Activated naive CD8-positive, alpha-beta T cell treated with anti-CD3 and anti-CD28 coated beads, Interleukin-2, amount 50 U/mL, for 16 hours (primary cell): ENCODE results near the gene H2BK1.
A peak's percentile ranks its signal among the peaks of the same experiment; 100 is the strongest.

Experiments used
- DNase-seq: peaks from one replicate; pipeline ENCODE4 v3.0.0-alpha.2; 2020; ENCODE audit warnings: low read depth, low spot score

The H2BK1 gene

DNA sequence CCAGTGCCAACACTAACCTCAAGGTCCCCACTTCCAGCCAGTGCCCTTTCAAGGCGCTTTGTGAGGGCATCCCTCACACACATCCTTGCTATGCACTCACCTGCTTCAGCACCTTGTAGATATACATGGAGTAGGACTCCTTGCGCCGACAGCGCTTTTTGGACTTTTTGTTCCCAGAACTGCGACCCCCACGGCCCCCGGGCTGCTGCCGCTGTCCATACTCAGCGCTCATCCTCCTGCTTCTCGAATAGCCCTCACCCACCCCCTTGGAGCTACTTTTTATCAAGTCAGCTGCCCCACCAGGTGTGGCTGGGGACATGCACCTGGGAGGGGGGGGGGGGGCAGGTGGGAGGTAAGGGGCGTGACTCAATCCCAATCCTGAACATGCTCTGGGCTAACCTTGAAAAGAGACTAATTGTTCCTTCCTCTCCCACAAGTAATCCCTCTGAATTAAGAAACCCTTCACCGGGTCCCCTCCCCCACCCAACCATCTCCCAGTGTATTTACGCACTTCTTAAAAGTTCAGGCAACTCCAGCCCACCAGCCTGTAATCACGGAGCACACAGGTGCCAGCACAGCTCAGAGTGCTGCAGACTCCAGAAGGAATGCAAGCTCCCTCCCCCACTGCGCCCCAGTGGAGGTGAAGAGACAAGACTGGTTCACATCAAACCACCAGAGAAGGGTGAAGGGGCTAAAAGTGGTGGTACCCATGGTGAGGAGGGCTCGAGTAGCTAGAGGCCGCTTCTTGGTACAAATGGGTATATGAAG is at the start of gene H2BK1:
Gene H2BK1 (minus strand): TSS at position 402 of the 768 bp plus-strand sequence. CDS start 170 bp downstream, at position 232.
- DNase-seq = no peak

DNA sequence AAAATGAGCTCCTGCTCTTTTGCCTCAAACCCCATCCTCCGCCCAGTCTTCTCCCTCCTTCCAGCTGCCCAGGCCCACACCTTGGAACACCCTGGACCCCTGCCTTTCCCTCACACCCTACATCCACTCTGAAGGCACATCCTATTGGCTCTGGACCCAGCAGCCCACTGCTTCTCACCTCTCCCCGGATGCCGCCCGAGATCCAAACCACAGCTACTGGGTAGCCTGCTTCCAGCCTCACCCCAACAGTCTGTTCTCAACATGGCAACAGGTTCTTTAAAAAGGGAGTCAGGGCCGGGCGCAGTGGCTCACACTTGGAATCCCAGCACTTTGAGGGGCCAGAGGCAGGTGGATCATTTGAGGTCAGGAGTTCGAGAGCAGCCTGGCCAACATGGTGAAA is 47.7 kb upstream of the H2BK1 start:
- DNase-seq = no peak

DNA sequence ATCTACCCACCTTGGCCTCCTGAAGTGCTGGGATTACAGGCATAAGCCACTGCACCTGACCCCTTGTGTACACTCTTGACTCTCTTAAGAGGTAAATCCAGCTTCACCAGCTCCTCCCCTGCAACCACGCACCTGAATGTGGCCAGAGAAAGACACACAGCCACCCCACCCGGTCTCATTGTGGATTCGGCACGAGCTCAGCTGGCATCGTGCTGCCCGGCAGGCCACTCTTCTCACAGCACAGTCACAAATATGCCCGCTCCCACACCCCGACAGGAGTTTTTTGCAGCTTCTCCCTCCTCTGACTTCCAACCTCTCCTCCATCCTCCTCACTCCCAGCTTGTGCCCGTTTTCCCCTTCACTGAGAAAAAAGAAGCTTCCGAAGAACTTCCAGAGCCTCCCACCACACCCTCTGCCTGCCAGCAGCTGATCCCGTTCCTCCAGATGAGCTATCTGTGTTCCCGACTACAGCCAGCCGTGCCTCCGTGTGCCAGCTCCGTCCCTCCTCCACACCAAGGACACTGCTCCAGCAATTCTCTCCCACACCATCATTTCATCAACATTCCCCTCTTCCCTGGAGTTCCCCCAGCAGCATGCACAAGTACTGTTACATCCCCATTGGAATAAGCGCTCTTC is 46.2 kb upstream of the H2BK1 start:
- no peak for DNase-seq

DNA sequence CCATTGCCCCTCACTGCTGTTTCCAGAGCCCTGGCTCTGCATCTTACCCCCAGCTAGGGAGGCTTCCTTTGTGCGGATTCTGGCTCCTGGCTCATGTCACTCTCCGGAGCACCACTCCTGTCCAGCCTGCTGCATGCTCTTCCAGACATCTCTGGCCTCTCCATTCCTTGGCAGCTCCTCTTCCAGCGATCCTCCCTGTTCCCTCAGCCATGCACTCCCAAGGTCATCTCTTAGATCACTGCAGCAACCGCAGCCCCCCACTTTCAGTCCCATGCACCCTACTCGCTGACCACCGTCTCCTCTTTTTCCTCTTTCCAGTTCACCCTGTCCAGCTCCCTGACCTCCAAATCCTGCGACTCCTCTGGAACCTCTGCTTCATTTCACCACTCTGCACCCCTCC is 45.1 kb upstream of the H2BK1 start:
- no peak for DNase-seq

DNA sequence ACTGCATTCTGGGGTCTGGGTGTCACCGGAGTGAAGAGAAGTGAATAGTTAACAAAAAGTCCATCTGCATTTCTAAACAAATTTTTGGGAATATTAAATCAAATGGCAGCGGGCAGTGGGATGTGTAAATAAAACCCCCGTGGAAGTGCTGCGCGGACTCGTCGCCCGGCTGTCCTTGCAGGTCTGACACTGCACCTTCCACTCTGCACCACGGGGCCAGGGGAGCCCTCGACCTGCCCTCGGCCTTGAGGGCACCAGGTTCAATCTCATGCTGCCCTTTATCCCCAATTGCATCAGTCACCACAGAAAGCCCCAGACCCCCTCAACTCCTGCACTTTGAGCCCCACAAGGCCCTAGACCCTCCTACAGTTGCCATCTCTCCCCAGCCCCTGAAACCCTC is 44.6 kb upstream of the H2BK1 start:
- DNase-seq = no peak

DNA sequence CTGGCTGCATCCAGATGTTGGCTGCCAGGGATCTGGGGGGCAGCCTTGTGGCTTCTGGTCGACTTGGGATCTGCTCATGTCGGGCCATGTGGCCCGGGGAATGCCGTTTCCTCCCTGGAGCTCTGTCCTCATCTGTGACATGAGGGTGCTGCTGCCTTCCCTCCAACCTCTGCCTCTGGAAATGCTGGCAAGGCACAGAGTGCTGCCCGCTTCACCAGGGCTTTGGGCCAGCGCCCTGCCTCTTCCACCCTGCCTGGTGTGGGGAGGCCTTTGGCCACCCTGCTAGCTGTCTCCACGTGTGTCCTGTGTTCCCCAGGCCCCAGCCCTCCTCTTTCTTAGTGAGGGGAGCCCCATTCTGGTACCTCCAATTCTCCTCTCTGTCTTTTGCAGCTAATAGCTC is 44.0 kb upstream of the H2BK1 start:
- DNase-seq = no peak

DNA sequence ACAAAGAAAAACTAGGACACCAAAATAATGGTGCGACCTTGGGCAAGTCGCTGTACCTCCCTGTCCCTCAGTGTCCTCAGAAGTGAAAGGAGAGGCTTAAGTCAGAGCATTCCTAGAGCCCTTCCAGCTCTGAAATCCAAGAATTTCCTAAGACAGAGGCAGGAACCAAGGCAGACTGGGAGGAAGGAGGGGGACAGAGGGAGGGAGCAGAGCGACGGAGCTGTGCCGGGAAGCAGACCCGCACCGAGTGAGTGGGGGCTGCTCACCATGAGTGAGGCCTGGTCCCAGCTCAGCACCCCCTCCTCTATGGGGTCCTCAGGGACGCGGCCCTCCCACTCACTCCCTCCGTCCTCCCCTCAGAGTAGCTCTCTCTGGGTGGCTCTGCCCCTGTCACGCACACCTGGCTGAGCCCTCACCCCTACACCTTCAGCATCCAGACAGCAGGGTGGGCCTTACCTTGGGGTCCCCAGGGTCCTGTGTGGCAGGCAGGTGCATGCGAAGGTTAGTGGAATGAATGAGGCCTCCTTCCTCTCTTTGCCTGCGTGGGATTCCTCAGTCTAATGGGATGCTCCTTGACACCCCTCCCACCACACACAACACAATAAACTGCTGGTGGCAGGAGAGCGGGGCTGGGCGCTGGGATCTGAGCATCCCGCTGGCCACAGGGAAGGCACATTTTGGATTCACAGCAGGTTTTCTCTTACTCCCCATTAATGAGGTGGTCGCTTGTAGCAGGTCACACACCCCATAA is 42.8 kb upstream of the H2BK1 start:
- no peak for DNase-seq

DNA sequence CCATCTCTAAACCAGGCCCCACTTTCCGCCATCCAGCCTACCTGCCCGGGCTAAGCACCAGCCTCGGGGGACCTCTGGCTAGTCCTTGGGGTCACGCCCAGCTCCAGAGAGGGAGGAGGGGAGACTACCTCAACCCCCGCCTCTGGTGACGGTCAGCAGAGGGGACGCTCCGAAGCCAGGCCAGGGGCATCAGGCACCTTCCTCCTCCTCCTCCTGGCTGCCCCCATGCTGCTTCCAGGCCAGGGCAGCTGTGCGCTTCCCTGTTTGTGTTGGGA is 42.2 kb upstream of the H2BK1 start:
- no peak for DNase-seq

DNA sequence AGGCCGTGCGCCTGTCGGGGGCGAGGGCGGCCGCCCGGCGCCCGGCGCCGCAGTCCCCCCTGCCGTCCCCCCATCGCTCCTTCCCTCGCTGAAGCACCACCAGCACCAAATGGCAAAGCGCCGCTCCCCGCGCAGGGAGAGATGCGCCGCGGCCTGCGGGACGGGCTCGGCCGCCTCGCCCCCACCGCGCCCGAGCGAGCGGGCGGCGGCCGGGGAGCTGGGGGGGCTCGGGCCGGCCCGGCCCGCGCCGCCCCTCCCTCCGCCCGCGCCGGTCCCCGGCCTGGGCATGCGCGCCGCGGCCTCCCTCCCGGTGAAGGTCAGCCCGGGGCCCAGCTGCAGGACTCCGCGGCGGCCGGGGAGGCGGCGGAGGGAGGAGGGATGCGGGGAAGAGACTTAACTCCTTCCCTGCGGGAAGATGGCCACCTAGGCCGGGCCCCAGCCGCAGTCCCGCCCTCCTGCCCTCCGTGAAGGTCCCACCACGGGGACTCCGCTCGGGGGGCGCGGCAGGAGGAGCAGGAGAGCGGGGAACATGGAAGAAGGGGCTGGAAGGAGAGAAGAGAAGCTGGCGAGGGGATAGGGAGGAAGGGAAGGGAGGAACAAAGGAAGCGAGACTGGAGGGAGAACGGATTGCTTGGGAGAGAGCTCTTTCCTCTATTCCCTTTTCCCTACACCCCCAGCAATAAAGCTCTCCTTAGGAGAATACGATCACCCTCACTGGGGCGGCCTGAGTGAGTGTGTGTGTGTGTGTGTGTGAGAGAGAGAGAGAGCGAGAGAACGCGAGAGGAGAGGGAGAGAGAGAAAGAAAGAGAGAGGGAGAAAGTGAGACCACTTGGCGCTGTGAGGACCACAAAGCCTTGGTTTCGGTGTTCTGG is 41.6 kb upstream of the H2BK1 start:
- no peak for DNase-seq

DNA sequence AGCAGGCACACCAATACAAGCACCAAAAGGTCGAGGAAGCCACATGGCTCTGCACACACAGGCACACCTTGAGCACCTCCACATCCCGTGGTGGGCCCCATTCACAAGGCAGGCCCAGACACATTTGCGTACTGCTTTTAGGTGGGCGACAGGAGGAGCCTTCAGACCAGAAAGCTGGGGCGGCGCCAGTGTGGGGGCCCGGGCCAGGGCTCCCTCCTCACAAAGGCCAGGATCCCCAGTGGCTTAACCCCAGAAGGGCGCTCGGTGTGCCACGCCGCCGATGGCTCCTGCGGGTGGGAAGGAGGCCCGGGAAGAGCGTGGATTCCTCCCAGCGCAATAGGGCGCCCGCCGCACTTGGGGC is 41.0 kb upstream of the H2BK1 start:
- DNase-seq = peak; percentile 14

DNA sequence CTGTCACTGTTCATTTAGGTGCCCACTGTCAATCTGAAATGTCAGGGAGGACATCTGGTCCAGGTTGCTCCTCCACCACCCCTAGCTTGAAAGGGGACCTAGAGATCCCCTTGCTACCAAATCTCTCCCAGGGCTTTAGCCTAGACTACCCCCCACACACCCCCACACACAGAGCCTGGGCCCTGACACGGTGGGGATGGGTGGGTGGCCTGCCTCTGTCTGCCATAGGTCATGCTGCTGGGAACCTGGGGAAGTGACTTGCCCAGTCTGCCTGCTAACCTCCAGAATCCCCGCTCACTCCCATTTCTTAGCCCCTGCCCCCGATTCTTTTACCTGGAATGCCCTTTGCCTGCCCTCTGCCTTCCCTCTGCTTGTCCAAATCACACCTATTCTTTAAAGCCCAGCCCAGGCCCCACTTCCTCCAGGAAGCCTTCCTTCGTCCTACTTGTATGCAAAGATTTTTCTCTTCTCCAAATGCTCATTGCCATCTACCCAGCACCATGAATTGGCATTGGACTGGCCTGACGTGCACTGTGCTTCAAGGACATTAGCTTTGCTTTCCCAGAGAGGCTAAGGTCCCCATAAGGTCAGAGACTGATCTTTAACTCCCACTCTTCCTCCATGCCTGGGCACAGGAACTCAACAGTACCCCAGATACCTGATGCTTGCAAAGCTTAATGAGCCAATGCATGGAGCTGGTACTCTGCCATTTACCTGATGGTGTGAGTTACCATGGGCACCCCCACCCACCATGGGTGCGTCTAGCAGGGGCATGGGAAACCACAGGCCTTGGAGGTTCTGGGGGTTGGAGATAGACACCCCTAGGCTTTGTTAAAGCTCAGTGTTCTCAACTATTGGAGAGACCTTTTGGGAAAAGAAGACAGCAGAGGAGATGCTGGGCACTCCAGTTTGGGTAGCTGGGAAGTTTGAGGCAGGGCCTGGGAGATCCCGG is 40.2 kb upstream of the H2BK1 start:
- DNase-seq = no peak

DNA sequence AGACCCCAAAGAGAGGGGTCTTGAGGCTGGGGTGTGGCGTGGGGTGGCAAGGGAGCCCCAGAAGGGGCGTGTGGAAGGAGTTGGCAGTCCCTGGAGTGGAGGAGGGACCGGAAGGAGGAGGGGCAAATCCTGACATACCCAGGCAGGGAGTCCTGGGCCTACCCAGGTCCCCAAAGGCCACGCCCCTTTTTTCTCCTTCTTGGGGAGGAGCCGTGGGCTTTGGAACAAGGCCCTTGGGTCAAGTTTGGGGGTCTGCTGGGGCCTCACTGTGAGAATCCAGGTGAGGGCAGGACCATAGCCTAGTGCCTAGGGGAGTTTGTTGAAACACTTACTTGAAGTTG is 39.4 kb upstream of the H2BK1 start:
- no peak for DNase-seq

DNA sequence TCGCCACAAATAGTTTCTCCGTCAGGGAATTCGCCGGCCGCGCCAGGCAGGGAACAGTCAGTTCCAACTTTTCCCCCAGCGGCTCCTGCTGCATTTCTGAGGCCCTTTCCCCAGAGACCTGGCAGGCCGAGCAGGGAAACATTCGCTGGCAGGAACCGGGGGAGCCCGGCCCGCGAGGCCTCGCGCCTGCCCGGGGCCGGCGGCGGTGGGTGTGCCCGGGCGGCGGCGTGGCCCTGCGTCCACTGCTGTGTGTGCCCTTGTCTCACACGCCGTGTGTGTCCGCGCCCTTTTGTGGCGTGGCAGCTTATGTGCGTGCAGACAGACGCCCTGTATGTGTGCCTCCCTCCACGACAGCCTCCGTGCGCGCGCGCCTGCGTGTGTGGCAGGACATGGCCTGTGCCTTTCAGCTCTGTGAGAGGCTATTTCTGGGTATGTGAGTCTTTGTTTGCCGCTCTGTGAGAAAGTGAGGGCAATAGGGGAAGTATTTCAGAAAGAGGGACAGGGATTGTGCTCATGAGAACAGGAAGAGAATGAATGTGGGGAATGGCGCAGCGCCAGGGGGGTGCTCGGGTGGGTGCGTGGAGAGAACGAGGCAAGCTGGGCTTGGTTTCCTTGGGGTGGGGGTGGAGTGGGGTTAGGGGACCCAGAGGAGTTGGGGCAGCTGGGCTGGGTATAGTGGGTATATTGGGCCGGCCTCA is 38.9 kb upstream of the H2BK1 start:
- DNase-seq = no peak

DNA sequence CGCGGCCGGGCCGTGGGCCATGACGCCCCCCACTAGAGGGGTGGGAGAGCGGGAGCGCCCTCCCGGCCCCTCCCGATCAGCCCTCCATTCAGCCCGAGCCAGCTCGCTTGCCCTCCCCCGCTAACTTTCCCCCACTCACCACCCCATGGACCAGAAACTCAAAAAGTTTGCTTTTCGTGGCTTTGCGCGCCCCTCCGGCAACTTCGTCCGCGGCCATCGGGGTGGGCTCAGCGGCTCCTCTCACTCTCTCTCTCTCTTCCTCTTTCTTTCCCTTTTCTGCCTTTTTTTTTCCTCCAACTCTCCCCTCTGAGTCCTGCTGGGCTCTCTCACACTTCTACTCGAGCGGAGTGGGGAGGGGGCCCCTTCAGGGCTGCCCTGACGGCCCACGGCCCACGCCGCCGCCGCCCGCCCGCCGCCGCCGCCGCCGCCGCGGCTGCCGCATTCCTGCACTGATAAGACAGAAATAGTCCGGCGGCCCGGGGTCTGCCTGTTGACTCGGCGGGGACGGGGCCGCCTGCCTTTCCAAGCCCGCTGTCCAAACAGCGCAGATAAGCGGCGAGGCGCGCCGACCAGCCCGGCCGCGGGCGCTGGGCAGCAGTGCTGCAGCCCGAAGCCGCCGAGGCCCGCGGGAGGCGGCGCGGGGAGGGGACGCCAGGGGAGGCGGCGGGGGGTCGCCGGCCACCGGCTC is 38.2 kb upstream of the H2BK1 start, which contains the start of gene SMARCD3:
Gene SMARCD3 (minus strand): TSS at position 349 of the 688 bp plus-strand sequence. CDS start 132 bp downstream, at position 217.
- no peak for DNase-seq

DNA sequence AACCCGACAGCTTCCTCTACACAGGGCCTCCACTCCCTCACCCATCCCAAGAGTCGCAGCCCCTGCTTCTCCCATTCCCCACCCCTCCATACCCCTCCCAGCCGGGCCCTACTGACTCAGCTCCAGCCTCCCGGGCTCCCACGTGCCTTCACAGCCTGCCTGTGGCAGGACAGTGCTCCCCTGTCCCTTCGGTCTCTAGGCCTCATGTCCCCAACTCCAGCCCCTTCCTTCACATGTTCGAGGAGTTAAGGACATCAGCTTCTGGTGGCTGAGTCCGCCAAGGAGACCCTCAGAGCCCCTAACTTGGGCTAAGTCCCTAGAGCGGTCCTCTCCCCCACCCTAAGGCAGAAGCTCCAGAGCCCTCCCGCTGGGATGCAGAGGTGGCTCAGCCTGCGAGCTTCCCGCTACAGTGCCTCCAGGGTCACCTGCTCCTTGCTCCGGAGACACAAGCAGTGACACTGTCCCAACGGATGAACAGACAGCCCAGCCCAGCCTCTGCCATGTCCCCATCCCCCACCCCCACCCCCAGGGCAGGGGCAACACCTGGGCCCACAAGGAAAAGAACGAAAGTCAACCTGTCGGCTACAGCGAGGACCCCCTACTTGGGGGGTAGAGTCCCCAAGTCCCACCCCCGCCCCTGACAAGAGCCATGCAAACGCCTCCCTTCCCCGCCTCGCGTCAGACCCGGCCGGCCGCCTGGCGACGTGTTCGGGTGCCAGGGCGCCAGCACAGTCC is 37.5 kb upstream of the H2BK1 start:
- DNase-seq = no peak

DNA sequence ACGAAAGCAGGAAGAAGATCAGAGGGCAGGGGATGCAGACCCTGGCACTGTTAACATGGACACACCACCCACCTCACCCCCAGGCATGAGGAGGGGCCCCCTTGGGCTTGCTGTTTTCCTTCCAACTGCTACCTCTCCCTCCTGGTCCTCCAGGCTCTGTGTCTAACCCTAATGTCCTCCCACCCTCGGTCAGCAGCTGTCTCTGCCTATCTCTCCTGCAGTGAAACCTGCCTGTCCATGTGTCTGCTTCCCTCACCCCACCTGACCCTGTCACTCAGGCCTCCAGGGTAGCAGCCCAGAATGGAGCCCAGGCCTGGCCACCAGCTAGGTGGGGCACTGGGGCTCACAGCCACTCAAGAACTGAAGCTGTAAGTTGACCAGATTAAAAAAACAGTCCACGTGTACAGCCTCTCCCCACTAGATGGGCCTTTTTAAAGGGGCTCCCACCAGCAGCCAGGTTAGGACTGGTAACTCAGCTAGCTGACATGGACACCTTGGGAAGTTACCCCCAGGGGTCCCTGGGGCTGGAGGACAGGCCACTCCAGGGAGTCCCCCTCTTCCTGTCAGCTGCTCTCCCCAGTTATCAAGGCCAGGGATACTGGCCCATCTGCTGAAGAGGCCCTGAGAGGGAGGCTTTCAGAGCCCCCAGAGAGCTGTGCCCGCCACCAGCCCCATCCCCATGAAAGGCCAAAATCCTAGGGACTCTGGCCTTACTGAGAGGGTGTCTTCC is 36.7 kb upstream of the H2BK1 start:
- DNase-seq = no peak

DNA sequence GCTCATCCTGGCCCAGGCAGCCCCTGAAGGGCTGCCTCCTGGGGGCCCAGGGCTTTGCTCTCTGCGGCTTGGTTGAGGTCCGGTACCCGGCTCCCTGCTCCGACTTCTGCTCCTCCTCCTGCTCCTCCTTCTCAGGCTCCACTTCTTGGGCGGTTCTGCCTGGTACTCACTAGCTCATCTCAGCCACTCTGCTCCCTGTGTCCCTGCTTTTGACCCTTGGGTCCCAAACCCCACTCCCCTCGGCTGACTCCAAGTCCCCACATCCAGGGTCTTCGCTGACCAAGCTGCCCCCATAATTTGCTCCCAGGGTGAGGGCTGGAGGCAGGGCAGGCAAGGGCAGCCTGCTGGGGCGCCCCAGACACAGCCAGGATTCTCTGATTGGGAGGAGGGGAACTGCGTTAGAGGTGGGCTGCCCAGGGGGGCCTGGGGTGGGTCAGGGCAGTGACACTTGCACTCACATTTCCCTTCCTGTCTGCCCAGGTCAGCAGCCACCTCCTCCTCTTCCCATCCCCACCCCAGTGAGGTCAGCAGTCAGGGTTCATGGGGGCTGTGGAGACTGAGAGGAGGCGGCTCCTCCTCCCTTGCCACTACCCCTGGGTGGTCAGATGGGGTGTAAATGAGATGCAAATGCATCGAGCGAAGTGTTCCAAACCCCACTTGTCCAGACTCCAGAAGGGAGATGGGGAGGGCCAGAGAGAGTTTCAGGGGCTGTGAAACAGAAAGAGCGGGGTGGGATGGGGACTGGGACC is 36.0 kb upstream of the H2BK1 start:
- no peak for DNase-seq
